ENCODE measurements around the gene KLHL28.

The KLHL28 gene

DNA sequence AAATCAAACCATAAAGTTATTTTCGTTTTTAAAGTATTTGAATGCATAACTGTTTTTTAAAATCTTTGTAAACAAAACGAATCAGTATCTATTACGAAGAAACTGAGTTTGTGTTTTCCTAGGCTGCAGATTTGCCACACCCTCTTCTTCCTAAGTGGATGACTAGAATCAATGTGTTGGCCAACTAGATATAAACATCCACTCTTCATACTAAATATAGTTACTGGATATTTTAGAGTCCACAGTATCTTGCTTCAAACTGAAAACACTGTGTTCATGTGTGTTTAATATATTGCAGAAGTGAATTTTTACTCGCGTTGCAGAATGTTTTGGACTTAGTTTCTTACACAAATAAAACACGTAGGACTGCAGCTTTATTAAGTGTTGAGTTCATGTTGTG, 63.2 kb downstream of the KLHL28 start:
- FAIRE-seq (no peak), DNase-seq (ENCODE audit: extremely low spot score, insufficient read length, low read depth) (no peak)

DNA sequence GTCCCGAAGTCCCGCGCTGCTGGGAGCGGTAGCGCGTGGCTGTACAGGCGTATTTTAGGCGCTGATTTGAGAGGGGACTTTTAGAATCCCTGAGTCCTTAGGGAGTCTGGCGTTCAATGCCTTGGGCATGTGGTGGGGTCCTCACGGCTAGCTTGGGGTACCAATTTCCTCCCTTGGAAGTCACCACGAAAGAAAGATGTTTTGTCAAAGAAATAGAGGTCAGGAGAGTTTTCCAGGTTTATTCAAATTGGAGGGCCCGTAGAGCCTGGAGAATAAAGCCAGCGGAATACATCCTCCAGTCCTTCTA, 63.9 kb downstream of the KLHL28 start:
- DNase-seq (ENCODE audit: extremely low spot score, insufficient read length, low read depth) (no peak), FAIRE-seq (no peak)

DNA sequence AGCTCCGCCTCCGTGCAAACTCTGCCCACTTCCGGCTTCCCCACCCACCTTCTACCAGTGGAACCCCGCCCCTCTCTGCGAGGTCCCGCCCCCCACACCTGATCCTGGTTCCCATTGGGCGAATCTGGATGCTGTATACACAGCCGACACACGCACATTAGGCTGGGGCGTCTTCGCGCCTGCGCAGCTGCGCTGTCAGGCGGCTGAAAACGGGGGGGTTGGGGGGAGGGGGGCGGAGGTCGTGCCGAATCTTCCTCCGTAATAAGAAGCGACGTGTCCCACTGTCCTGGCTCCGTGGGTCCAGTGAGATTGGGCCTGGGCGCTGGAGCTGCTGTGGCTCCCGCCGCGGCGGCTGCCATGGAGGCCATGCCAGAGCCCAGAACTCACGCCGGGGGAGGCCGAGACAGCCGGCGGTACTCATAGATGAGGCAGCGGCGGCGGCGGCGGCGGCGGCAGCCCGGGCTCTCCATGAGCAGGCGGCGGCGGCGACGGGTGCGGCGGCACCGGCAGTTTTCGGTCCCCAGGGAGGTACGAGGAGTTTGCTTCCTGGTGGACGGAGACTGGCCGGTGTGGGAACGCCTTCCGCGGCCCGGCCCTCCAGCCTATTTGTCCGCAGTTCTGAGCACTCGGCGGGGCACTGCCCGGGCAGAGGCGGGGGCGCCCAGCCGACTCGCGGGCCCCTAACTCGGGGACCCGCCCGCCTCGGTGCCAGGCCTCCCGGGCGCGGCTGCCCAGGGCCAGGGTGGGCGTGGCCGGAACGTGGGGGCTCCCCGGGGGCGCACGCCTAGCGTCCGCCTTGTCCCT, 64.5 kb downstream of the KLHL28 start:
- FAIRE-seq (peak; percentile 98), DNase-seq (ENCODE audit: extremely low spot score, insufficient read length, low read depth) (peak; percentile 86)

DNA sequence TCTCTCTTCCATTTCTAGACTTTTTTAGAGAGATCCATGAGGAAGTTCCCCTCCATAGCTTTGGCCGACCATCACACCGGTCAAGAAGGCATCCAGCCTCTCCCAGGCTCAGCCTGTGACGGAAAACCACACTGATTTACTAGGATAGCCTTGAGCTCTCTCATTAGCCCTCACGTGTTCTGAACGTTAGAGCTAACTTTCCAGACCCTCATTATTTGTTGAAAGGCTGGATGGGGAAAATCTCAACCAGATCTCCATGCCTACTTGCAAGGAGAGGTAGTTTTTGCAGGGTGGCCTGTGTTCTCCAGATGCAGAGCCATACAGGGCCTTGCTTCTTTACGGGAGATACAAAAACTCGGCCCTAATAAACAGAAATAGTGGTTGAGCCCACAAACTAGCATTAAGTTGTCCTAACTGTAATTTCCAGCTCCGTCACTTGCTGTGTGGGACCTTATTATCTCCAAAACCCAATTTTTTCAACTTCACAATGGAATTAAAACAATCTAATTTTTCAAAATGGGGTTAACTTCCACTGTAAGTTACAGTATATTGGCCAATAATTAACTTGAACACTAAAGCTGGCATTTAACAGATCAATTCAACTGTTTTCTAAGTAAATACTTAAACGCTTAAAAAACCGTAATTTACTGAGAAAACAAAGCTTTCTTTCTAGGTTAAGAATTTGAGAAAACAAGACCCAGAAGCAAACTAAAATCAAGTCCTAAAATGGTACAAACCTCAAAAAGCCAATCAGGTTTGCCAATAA, 65.3 kb downstream of the KLHL28 start:
- DNase-seq (ENCODE audit: extremely low spot score, insufficient read length, low read depth) (no peak), FAIRE-seq (no peak)

DNA sequence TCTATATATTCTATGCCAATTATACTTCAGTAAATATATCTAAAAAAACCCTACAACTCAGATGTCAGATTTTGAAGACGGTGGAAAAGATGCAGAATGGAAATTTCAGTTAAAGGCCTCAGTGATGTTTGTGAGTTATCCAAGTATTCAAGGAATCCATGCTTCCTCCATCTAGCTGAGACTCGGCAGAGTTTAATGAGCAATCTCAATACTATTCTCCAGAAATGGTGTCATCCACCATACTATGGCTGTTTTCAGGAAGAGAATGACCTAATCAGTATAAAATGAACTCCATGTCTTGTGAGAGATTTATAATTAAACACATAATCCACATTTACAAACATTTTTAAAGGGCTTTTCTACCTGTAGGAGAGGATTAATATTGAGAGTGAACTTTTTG, 66.0 kb downstream of the KLHL28 start:
- DNase-seq (ENCODE audit: extremely low spot score, insufficient read length, low read depth) (no peak), FAIRE-seq (no peak)

DNA sequence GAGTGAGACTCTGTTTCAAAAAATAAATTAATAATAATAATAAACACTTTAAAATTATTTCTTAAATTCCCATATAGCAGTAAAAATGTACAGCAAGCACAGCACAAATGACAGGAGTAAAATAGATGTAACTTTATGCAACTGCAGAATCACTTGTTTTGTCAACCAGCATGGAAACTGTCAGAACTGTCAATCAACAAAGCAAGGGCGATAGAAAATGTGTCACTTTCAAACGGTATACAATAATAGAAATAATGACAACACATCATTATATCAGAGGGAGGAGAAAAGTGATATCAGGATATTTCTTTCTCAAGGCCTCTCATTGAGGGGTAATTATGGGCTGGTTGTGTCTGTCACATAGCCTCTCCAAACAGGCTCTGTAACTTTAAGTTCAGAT, 68.2 kb downstream of the KLHL28 start:
- DNase-seq (ENCODE audit: extremely low spot score, insufficient read length, low read depth): no peak
- FAIRE-seq: no peak

DNA sequence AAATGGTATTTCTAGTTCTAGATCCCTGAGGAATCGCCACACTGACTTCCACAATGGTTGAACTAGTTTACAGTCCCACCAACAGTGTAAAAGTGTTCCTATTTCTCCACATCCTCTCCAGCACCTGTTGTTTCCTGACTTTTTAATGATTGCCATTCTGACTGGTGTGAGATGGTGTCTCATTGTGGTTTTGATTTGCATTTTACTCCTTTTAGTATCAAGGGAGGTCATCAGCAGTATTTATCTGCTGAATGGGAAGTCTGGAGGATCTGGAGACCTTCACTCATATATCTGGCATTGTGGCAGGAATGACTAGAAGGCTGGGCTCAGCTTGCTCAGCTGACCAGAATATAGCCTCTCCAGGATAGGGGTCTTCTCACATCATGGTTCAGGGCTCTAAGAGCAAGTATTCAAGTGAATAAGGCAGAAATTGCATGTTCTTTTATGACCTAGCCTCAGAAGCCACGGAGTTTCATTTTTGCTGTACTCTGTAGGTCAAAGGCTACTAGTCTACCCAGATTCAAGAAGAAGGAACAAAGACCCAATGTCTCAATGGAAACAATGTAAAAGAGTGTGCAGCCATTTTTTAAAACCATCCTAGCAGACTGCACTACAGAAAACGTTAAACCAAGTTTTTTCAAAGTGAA, 69.9 kb downstream of the KLHL28 start:
- DNase-seq (ENCODE audit: extremely low spot score, insufficient read length, low read depth) (peak; percentile 3), FAIRE-seq (peak; percentile 55)

DNA sequence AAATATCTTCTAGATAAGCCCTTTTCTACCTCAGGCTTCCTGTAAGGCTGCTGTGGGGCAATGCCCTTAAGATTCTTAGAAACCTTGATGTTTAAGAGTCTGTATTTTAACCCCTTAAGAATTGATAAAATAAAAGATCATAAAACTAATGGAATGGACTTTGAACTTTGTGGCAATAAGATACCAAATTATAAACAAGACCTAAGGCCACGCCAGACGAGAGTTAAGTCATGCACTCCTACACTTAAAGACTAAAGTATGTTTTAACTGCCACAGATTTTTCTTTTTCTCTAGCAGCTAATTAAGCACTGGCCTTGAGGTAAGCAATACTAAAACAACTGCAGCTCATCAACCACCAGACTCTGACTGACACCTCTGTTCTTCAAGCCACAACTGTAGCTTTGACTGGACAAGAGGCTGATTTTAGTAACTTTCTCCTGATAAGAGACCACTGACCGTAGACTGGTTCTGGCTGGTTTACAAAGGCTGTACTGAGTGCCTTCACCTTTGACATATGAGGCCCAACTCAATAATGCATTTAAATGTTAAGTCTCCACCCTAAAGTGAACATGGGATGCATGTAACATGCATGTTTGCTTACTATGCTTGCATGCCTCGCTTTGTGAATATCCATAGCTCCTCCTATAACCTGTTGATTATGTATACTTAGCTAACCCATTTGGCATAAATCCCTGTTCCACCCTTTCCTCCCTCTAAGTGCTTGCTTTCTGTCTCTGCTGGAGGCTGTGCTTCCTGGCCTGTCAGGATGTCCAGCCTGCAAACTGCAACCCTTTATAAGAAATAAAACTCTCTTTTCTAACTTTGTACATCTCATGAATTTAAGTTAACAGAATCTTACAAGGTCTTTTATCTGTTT, 71.9 kb downstream of the KLHL28 start:
- no peak for FAIRE-seq
- no peak for DNase-seq (ENCODE audit: extremely low spot score, insufficient read length, low read depth)

DNA sequence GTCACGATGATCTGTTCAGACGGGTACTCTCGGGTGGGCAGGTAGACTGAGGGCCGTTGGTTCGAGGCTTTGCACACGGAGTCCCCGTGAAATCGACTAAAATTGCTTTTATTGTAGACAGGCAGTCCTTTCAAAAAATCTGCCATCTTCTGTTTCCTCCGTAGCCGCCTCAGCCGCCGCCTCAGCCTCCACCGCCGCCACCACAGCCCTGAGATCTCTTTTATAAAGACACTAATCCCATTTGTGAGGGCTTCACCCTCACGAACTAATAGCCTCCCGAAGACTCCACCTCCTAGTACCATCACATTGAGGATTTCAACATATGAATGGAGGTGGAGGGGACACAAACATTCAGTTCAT, 74.2 kb downstream of the KLHL28 start:
- FAIRE-seq: no peak
- DNase-seq (ENCODE audit: extremely low spot score, insufficient read length, low read depth): no peak

DNA sequence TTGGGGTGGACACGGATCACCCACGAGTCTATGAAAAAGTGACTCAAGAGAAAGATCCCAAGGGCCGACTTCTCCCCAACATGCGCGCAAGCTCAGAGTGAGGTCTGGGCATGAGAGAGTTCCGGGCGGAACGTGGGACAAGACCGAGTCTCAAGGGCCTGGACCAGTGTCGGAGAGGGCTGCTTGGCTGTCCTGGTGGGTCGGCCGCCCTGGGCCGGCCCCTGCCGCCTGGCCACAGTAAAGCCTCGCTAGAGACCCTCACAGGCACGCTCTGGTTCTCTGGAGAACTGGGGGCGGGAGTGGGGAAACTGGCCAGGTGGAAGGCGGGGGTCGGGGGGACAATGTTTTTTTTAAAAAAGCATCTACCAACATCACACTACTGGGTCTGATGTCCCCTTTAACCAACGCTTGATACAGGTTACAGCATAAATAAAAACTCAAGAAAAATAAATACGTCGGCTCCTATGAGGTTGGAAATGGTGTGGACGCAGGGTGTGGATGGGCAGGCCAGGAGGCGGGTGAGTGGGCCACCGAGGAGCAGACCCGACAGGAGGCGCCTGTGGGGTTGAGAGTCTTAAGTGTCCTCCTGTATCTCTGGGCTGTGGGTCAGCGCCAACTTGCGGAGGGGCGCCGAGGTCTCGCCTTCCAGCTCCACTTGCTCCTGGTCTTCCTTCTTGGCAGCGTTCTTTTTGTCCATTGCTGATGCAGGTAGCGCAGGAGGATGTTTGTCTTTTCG, 74.7 kb downstream of the KLHL28 start:
- DNase-seq (ENCODE audit: extremely low spot score, insufficient read length, low read depth): no peak
- FAIRE-seq: no peak

DNA sequence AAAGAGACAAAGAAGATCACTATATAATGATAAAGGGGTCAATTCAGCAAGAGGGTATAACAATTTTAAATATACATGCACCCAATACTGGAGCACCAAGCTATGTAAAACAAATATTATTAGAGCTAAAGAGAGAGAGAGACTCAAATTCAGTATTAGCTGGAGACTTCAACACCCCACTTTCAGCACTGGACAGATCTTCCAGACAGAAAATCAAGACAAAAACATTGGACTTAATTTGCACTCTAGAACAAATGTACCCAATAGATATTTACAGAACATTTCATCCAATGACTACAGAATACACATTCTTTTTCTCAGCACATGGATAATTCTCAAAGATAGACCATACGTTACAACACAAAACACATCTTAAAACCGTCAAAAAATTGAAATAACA, 81.0 kb downstream of the KLHL28 start:
- DNase-seq (ENCODE audit: extremely low spot score, insufficient read length, low read depth) (no peak), FAIRE-seq (no peak)
